ENCODE data around the gene TIMM17B.

DNA sequence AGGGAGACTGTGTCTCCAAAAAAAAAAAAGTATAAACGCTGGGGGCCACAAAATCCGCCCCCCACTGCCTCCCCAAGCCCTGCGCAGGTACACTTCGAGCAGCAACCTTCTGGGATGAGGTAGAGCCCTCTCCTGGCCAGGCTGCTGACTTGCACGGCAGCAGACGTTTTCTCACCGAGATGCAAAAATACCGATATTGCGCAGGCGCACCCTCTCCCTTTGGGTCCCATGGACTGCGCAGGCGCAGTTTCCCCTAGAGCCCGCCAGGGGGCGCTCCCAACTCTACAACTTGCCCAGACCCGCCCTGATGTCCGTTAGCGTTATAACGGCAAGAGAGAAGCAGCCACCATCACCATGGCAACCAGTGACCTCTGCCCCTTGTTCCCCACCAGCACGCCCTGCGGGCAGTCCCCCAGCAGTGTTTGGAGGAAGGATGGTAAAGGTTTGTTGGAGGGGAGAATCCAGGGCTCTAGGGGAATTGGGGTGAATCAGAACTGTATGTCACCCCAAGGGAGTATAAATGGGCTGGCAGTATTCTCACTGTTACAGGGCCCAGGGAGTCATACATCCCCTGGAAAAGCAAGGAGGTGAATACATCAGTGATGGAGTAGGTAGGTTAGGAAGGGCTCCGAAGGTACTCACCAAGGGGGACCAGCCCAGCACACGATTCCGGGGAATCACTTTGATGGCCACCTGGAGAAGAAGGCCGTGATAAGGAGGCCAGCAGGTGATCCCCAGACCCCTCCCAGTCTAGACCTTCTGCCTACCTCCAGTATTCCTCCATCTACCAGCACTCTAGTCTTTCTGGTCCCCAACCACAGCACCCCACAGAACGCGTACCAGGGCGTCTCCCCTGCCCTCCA is 19.8 kb upstream of the TIMM17B start:
- peak; percentile 39 to 54 for TF ChIP-seq EP300 (IDR thresholded peaks at IDR 0.05)
- TF ChIP-seq, protein P1, sequence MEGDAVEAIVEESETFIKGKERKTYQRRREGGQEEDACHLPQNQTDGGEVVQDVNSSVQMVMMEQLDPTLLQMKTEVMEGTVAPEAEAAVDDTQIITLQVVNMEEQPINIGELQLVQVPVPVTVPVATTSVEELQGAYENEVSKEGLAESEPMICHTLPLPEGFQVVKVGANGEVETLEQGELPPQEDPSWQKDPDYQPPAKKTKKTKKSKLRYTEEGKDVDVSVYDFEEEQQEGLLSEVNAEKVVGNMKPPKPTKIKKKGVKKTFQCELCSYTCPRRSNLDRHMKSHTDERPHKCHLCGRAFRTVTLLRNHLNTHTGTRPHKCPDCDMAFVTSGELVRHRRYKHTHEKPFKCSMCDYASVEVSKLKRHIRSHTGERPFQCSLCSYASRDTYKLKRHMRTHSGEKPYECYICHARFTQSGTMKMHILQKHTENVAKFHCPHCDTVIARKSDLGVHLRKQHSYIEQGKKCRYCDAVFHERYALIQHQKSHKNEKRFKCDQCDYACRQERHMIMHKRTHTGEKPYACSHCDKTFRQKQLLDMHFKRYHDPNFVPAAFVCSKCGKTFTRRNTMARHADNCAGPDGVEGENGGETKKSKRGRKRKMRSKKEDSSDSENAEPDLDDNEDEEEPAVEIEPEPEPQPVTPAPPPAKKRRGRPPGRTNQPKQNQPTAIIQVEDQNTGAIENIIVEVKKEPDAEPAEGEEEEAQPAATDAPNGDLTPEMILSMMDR (IDR thresholded peaks at IDR 0.05): peak; percentile 85 to 95 (median 91)
- TF ChIP-seq POLR2A (IDR thresholded peaks at IDR 0.05): no peak

Measured in tibial nerve (tissue), 4 donors.